Body of pancreas (tissue), 4 donors: ENCODE results near the gene EP300.

Experiments
- POLR2A ChIP-seq, 3 donors: fragments of 450-650 bp; IDR thresholded peaks; one replicate each; pipeline ENCODE4 v1.6.1; 2016; ENCODE audit warnings: antibody characterized with exemption in 3 of 3, mild to moderate bottlenecking in 2 of 3
- TF ChIP-seq, protein P1 (sequence below), 7 experiments: fragments of 450-650 bp in 4 of 7; fragments of 200-600 bp in 3 of 7; sonication (generic) in 3 of 7; IDR thresholded peaks; one replicate each; pipeline ENCODE4 v1.5.1; 2016 to 2019; ENCODE audit warnings: antibody characterized with exemption in 7 of 7

DNA sequence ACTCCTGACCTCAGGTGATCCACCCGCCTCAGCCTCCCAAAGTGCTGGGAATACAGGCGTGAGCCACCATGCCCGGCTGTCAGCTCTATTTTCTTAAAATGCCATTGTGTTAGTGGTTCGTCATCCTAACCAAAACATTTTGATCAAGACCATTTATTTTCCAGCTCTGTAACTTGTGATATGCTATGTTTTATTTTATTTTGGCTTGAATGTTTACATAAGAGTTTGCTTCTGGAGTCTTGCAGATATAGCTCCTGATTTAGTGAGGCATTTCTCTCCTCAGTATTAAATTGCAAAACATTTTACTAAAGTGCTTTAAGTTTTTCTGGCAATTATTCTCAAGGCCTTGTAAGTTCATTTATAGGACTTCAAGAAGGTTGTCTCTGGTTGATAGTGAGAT lies 4.4 kb downstream of the EP300 start:
- TF ChIP-seq, protein P1, sequence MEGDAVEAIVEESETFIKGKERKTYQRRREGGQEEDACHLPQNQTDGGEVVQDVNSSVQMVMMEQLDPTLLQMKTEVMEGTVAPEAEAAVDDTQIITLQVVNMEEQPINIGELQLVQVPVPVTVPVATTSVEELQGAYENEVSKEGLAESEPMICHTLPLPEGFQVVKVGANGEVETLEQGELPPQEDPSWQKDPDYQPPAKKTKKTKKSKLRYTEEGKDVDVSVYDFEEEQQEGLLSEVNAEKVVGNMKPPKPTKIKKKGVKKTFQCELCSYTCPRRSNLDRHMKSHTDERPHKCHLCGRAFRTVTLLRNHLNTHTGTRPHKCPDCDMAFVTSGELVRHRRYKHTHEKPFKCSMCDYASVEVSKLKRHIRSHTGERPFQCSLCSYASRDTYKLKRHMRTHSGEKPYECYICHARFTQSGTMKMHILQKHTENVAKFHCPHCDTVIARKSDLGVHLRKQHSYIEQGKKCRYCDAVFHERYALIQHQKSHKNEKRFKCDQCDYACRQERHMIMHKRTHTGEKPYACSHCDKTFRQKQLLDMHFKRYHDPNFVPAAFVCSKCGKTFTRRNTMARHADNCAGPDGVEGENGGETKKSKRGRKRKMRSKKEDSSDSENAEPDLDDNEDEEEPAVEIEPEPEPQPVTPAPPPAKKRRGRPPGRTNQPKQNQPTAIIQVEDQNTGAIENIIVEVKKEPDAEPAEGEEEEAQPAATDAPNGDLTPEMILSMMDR (IDR thresholded peaks at IDR 0.05): no peak
- no peak for TF ChIP-seq POLR2A (IDR thresholded peaks at IDR 0.05)
